GM12892 (cell line): ENCODE results near the gene CRYZ.

Source experiments
- POLR2A ChIP-seq: IDR thresholded peaks from 2 replicates; pipeline ENCODE4 v1.6.1; 2011; ENCODE audit warnings: low read depth, low read length, control low read depth
- POLR2AphosphoS5 ChIP-seq: IDR thresholded peaks from 2 replicates; pipeline ENCODE4 v1.6.1; 2011; ENCODE audit warnings: low read depth, low read length, control low read depth

GRCh38 chr1:74767490-74767889 lies 34.6 kb upstream of the CRYZ start:
- no peak for TF ChIP-seq POLR2A
- TF ChIP-seq POLR2AphosphoS5: no peak
